Thyroid gland (tissue), 4 donors: ENCODE data around the gene NRDE2. TPM values are rescaled to one million over a fixed set of nuclear protein-coding genes. Genes with fewer than 3 reads are reported as not detected.

Experiments used
- DNase-seq, 2 donors: peaks; one replicate each; pipeline ENCODE4 v3.0.0-alpha.2; 2019
- H3K27ac ChIP-seq, 3 donors: fragments of 200-600 bp; sonication (generic); 1 replicate in 2 of 3; 2 replicates in 1 of 3; pipeline ENCODE4 v1.5.1; 2016 to 2019; ENCODE audit warnings: mild to moderate bottlenecking in 1 of 3, moderate library complexity in 1 of 3
- H3K27me3 ChIP-seq: fragments of 200-600 bp; sonication (generic); one replicate; pipeline ENCODE4 v1.5.1; 2019
- H3K36me3 ChIP-seq, 2 donors: fragments of 200-600 bp; sonication (generic); one replicate each; pipeline ENCODE4 v1.5.1; 2016 to 2019
- H3K4me1 ChIP-seq, 2 donors: fragments of 200-600 bp; sonication (generic); one replicate each; pipeline ENCODE4 v1.5.1; 2017 to 2019
- H3K4me3 ChIP-seq, 3 donors: fragments of 200-600 bp; sonication (generic); replicated peaks in 1 of 3; 1 replicate in 2 of 3; 2 replicates in 1 of 3; pipeline ENCODE4 v1.5.1; 2016; ENCODE audit warnings: mild to moderate bottlenecking in 1 of 3
- H3K9me3 ChIP-seq: fragments of 200-600 bp; sonication (generic); one replicate; pipeline ENCODE4 v1.5.1; 2017
- POLR2A ChIP-seq, 2 donors: fragments of 450-650 bp; IDR thresholded peaks; one replicate each; pipeline ENCODE4 v1.6.1; 2017; ENCODE audit warnings: antibody characterized with exemption in 2 of 2, mild to moderate bottlenecking in 2 of 2, moderate library complexity in 1 of 2
- WGBS, 2 donors: methylation state at CpG; one replicate each; pipeline ENCODE4 v1.1.5; 2017; 5-methylcytosine and 5-hydroxymethylcytosine counted together
- intact Hi-C: fragments of 100-400 bp; cut with DNase I; formaldehyde crosslinking; loops from one replicate; pipeline ENCODE4 v1.15.1; 2023
- total RNA-seq, 4 donors: library from RNA; depleted of rRNA; stranded (reverse); fragments of >200 nt; gene quantifications; one replicate each; pipeline ENCODE4 v1.2.3, GENCODE V29; 2016
- TF ChIP-seq, protein P1 (sequence below), 6 experiments: fragments of 200-600 bp in 3 of 6; fragments of 450-650 bp in 3 of 6; sonication (generic) in 3 of 6; IDR thresholded peaks; one replicate each; pipeline ENCODE4 v1.5.1; 2016 to 2019; ENCODE audit warnings: antibody characterized with exemption in 6 of 6, mild to moderate bottlenecking in 2 of 6, inconsistent platforms in 1 of 6, moderate library complexity in 1 of 6

The NRDE2 gene
- total RNA-seq: 10 to 100 TPM; 21.7 to 38.7 (median 26.7) TPM

DNA sequence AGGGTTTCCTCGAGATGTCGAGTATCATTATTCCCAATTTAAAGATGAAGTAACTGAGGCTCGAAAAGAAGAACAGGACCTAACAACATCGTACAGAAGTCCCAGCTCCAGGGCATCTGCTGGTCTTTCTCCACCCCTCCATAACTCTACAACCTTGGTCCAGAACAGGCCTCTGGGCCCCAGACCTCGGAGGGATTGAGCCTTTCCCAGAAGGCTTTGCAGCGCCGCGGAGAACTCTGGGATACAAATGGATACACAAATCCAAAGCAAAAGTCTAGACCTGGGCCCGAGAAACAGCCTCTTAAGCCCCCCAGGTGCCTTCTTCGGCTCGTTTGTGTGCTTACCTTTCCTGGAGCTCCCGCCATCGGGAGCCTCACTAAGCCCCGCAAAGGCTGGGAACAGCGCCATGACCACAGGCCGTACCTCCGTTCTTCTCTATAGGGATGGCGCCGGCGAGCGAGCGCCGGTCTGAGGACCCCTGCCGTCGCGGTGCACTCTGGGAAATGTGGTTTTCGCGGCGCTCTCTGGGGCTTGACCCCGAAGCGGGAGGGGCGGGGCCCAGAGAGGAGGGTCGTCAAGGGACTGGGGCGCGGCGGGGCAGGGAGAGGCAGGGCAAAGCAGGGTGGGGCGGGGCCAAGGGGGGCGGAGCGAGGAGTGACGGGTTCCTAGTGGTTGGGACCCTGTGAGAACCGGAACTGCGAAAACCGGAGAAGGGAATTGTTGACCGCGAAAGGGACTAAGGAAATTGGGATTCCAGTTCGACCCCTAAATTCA is at the start of gene NRDE2:
Gene NRDE2, minus strand, starts transcription at position 445 of the 774 bp plus-strand sequence. Its CDS starts 37 bp downstream, at position 408.
- Histone ChIP-seq H3K27ac (peak within 1 kb of the TSS; percentile 69 to 88 (median 87)), H3K9me3 (no peaks in the 10 kb centered on the region), H3K4me1 (peaks cover 7 to 12% of the 10 kb centered on the region in 2 donors), H3K4me3 (peak within 1 kb of the TSS; percentile 48 to 79 (median 72)), H3K27me3 (no peaks in the 10 kb centered on the region), H3K36me3 (no peaks in the 10 kb centered on the region)
- intact Hi-C loops: loop anchor here (10.0 kb wide), 1 partner anchor 53 kb away; no protein-coding TSS in a partner anchor
- DNase-seq: peak; percentile 99 to 100
- peak in 1 of 2 donors; percentile 65 for TF ChIP-seq POLR2A (IDR thresholded peaks at IDR 0.05)
- TF ChIP-seq, protein P1, sequence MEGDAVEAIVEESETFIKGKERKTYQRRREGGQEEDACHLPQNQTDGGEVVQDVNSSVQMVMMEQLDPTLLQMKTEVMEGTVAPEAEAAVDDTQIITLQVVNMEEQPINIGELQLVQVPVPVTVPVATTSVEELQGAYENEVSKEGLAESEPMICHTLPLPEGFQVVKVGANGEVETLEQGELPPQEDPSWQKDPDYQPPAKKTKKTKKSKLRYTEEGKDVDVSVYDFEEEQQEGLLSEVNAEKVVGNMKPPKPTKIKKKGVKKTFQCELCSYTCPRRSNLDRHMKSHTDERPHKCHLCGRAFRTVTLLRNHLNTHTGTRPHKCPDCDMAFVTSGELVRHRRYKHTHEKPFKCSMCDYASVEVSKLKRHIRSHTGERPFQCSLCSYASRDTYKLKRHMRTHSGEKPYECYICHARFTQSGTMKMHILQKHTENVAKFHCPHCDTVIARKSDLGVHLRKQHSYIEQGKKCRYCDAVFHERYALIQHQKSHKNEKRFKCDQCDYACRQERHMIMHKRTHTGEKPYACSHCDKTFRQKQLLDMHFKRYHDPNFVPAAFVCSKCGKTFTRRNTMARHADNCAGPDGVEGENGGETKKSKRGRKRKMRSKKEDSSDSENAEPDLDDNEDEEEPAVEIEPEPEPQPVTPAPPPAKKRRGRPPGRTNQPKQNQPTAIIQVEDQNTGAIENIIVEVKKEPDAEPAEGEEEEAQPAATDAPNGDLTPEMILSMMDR (IDR thresholded peaks at IDR 0.05): no peak
- 4 to 7% methylated on average over 33 to 39 of the region's 46 CpGs for WGBS, 2 donors

DNA sequence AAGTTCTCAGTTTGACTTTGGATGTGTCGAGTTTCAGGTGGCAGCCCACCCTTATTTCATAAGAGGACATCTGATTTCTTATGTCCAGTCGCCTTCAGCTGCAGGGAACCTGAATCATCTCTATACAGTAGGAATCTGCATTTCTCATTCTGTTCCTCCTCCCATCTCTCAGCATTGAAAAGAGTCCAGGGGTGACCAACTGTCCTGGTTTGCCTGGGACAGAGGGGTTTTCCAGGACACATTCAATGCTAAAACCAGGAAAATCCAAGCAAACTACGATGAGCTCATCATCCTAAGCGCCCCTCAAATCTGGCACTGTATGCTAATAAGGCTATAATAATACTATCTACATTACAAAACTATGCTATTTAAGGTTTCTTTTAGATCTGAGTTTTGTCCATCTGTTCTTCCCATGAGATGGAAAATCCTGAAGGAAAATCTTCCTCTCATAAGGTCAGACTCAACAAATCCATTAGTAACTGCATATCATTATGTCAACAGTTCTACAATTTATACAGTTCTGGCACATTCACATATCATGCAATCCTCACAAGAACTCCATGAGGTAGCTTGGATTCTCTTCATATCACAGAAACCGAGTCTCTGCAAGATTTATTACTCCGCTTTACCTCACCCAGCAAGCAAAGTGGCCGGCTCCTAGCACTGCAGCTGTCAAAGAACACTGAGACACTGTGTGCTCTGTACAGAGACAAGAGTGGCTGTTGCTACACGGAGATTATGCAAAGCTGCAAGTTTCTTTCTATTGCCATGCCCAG is 49.5 kb upstream of the NRDE2 start:
- peaks cover 15 to 17% of the 10 kb centered on the region in 2 donors for H3K4me1 ChIP-seq
- WGBS, 2 donors: 74 to 78% methylated on average over 8 of the region's 8 CpGs
- DNase-seq: peak; percentile 54 to 57
- H3K36me3 ChIP-seq: no peaks in the 10 kb centered on the region
- H3K27ac ChIP-seq: peak overlapping the region in 2 of 3 donors; percentile 97 to 100
- H3K27me3 ChIP-seq: no peaks in the 10 kb centered on the region
- TF ChIP-seq POLR2A (IDR thresholded peaks at IDR 0.05): peak in 1 of 2 donors; percentile 51
- TF ChIP-seq, protein P1 (IDR thresholded peaks at IDR 0.05): peak in 1 of 6 experiments; percentile 17
- H3K9me3 ChIP-seq: no peaks in the 10 kb centered on the region
- intact Hi-C loops: loop anchor here (10.0 kb wide), 1 partner anchor 46 kb away; the partner anchor contains the start of gene NRDE2
- H3K4me3 ChIP-seq: no peak overlapping the region

DNA sequence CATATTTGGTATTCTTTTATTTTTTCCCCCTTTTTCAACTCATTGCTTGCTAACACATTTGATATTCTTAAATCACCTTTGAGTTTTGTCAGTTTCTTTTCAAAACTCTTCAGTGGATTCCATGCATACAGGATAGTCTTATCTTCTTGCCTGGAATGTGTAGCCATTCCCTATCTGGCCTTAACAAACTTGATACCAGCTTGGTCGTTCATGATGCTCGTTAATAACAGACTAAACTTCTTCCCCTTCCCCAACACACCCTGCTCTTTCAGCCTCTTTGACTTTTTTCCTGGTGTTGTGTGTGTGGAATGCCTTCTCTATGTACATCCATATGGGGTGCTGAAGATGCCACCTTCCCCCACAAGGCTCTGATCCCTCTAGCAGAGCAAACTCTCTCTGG is 47.4 kb upstream of the NRDE2 start:
- 80 to 85% methylated on average over 2 of the region's 2 CpGs for WGBS, 2 donors
- Histone ChIP-seq H3K27me3 (no peaks in the 10 kb centered on the region), H3K9me3 (no peaks in the 10 kb centered on the region), H3K27ac (no peak overlapping the region), H3K4me3 (no peak overlapping the region), H3K36me3 (no peaks in the 10 kb centered on the region), H3K4me1 (peaks cover 10 to 13% of the 10 kb centered on the region in 2 donors)
- TF ChIP-seq POLR2A (IDR thresholded peaks at IDR 0.05): no peak
- TF ChIP-seq, protein P1 (IDR thresholded peaks at IDR 0.05): no peak
- no peak for DNase-seq
- intact Hi-C loops: no loop called here

DNA sequence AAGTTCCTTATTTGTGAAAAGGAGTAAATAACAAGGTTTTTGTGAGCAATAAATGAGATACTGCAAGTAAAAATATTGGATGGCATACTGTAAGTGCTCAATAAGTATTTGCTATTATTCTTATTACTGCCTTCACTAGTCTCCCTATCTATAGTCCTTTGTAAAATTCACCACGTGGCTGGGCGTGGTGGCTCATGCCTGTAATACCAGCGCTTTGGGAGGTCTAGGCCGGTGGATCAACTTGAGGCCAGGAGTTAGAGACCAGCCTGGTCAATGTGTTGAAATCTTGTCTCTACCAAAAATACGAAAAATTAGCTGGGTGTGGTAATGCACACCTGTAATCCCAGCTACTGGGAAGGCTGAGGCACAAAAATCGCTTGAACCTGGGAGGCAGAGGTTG is 46.5 kb upstream of the NRDE2 start:
- Histone ChIP-seq H3K27me3 (no peaks in the 10 kb centered on the region), H3K9me3 (no peaks in the 10 kb centered on the region), H3K36me3 (no peaks in the 10 kb centered on the region), H3K27ac (no peak overlapping the region), H3K4me3 (no peak overlapping the region), H3K4me1 (peaks cover 8 to 9% of the 10 kb centered on the region in 2 donors)
- intact Hi-C loops: no loop called here
- 75 to 83% methylated on average over 6 of the region's 6 CpGs for WGBS, 2 donors
- peak in 1 of 2 donors; percentile 24 for DNase-seq
- no peak for TF ChIP-seq POLR2A (IDR thresholded peaks at IDR 0.05)
- TF ChIP-seq, protein P1 (IDR thresholded peaks at IDR 0.05): no peak
